ENCODE data around the gene EFNA4. TPM values are rescaled to one million over a fixed set of nuclear protein-coding genes. Genes with fewer than 3 reads are reported as not detected.

Gene EFNA4
- polyA plus RNA-seq, 3 donors: 2.3 to 8.0 (median 4.1) TPM

GRCh38 chr1:155072531-155073289 is 9.2 kb downstream of the EFNA4 start:
- Histone ChIP-seq H3K4me3 (replicated peaks in 1 of 3; ENCODE audit: low read depth in 2 of 3, low read length in 3 of 3) (no peak overlapping the region), H3K79me2 (ENCODE audit: insufficient read depth, low read length) (no peaks in the 10 kb centered on the region), H3K4me2 (replicated peaks; ENCODE audit: extremely low read depth, low read length, poor library complexity, severe bottlenecking) (no peak overlapping the region), H3K9ac (ENCODE audit: insufficient read depth, low read length, poor library complexity, severe bottlenecking) (no peak overlapping the region), H2AFZ (ENCODE audit: insufficient read depth, low read depth, low read length, poor library complexity, severe bottlenecking) (no peak overlapping the region), H3K27me3 (ENCODE audit: control insufficient read depth in 2 of 2, insufficient read depth in 2 of 2, low read length in 2 of 2) (peaks cover 1 to 26% of the 10 kb centered on the region in 2 donors), H3K4me1 (ENCODE audit: control insufficient read depth in 1 of 2, insufficient read depth in 2 of 2, low read length in 2 of 2) (peaks cover 27 to 34% of the 10 kb centered on the region in 2 donors), H4K20me1 (ENCODE audit: insufficient read depth, low read length) (peaks cover 10% of the 10 kb centered on the region), H3K27ac (ENCODE audit: low read depth in 1 of 2, low read length in 2 of 2) (no peak overlapping the region), H3K36me3 (replicated peaks in 1 of 2; ENCODE audit: control insufficient read depth in 1 of 2, insufficient read depth in 2 of 2, low read length in 2 of 2) (peaks cover 0 to 19% of the 10 kb centered on the region in 2 donors), H3K9me3 (replicated peaks in 1 of 2; ENCODE audit: control insufficient read depth in 1 of 2, insufficient read depth in 1 of 2, low read length in 2 of 2) (no peaks in the 10 kb centered on the region)
- H3K36me3 Mint-ChIP-seq: peaks cover 18 to 19% of the 10 kb centered on the region in 2 donors
- peaks cover 27% of the 10 kb centered on the region for H3K4me1 Mint-ChIP-seq
- TF ChIP-seq CTCF (IDR thresholded peaks at IDR 0.05): no peak
- no peak overlapping the region for H3K27ac Mint-ChIP-seq
- peak overlapping the region in 1 of 2 donors; percentile 90 for H3K4me3 Mint-ChIP-seq
- no peak for DNase-seq
- 82% methylated on average over 4 of the region's 7 CpGs for WGBS (ENCODE audit: insufficient coverage)
- intact Hi-C loops (cut with micrococcal nuclease): no loop called here
- H3K27me3 Mint-ChIP-seq (ENCODE audit: low read depth in 3 of 3): peaks cover 18 to 34% (median 25%) of the 10 kb centered on the region in 3 donors
- H3K9me3 Mint-ChIP-seq: peaks cover 0 to 2% (median 0%) of the 10 kb centered on the region in 7 donors

- no peak overlapping the region for H3K27ac Mint-ChIP-seq
- WGBS (ENCODE audit: insufficient coverage): 93% methylated on average over 3 of the region's 3 CpGs
These were observed 10.1 kb downstream of the EFNA4 start for GRCh38 chr1:155073377-155074242.

More at GRCh38 chr1:155073377-155074242, 10.1 kb downstream of the EFNA4 start:
- H3K4me2 ChIP-seq (replicated peaks; ENCODE audit: extremely low read depth, low read length, poor library complexity, severe bottlenecking): no peak overlapping the region
- peaks cover 0 to 11% of the 10 kb centered on the region in 2 donors for H3K36me3 ChIP-seq (replicated peaks in 1 of 2; ENCODE audit: control insufficient read depth in 1 of 2, insufficient read depth in 2 of 2, low read length in 2 of 2)
- H3K4me1 ChIP-seq (ENCODE audit: control insufficient read depth in 1 of 2, insufficient read depth in 2 of 2, low read length in 2 of 2): peaks cover 27 to 37% of the 10 kb centered on the region in 2 donors
- Mint-ChIP-seq H3K4me3 (peak overlapping the region in 1 of 2 donors; percentile 51), H3K36me3 (peaks cover 9 to 10% of the 10 kb centered on the region in 2 donors), H3K4me1 (peaks cover 28% of the 10 kb centered on the region), H3K9me3 (peaks cover 0 to 4% (median 0%) of the 10 kb centered on the region in 7 donors), H3K27me3 (ENCODE audit: low read depth in 3 of 3) (peaks cover 24 to 43% (median 30%) of the 10 kb centered on the region in 3 donors)
- DNase-seq: no peak
- H3K79me2 ChIP-seq (ENCODE audit: insufficient read depth, low read length): no peaks in the 10 kb centered on the region
- peaks cover 9 to 35% of the 10 kb centered on the region in 2 donors for H3K27me3 ChIP-seq (ENCODE audit: control insufficient read depth in 2 of 2, insufficient read depth in 2 of 2, low read length in 2 of 2)
- H3K9ac ChIP-seq (ENCODE audit: insufficient read depth, low read length, poor library complexity, severe bottlenecking): no peak overlapping the region
- H3K9me3 ChIP-seq (replicated peaks in 1 of 2; ENCODE audit: control insufficient read depth in 1 of 2, insufficient read depth in 1 of 2, low read length in 2 of 2): no peaks in the 10 kb centered on the region
- H3K27ac ChIP-seq (ENCODE audit: low read depth in 1 of 2, low read length in 2 of 2): no peak overlapping the region
- no peak overlapping the region for H2AFZ ChIP-seq (ENCODE audit: insufficient read depth, low read depth, low read length, poor library complexity, severe bottlenecking)
- intact Hi-C loops (cut with micrococcal nuclease): no loop called here
- no peak for TF ChIP-seq CTCF (IDR thresholded peaks at IDR 0.05)
- H4K20me1 ChIP-seq (ENCODE audit: insufficient read depth, low read length): peaks cover 10% of the 10 kb centered on the region
- no peak overlapping the region for H3K4me3 ChIP-seq (replicated peaks in 1 of 3; ENCODE audit: low read depth in 2 of 3, low read length in 3 of 3)

Data from CD14-positive monocyte (primary cell).